ENCODE results near the gene CCDC28B.
A peak's percentile ranks its signal among the peaks of the same experiment; 100 is the strongest.

Gene CCDC28B

GRCh38 chr1:32194984-32195383 is 5.4 kb upstream of the CCDC28B start:
- no peak for DNase-seq (ENCODE audit: low read depth in 2 of 3, low spot score in 2 of 3)

- no peak for DNase-seq (ENCODE audit: low read depth in 2 of 3, low spot score in 2 of 3)
Measured at GRCh38 chr1:32195531-32195930, 4.9 kb upstream of the CCDC28B start.

- no peak for DNase-seq (ENCODE audit: low read depth in 2 of 3, low spot score in 2 of 3)
Measured at GRCh38 chr1:32195972-32196823, 4.2 kb upstream of the CCDC28B start.

- DNase-seq (ENCODE audit: low read depth in 2 of 3, low spot score in 2 of 3), result no peak
Measured at GRCh38 chr1:32197074-32197473, 3.3 kb upstream of the CCDC28B start.

- DNase-seq (ENCODE audit: low read depth in 2 of 3, low spot score in 2 of 3), result no peak
Measured at GRCh38 chr1:32197837-32198236, 2.6 kb upstream of the CCDC28B start.

- no peak for DNase-seq (ENCODE audit: low read depth in 2 of 3, low spot score in 2 of 3)
Measured at GRCh38 chr1:32198237-32199042, 2.0 kb upstream of the CCDC28B start.

- DNase-seq (ENCODE audit: low read depth in 2 of 3, low spot score in 2 of 3), result no peak
Measured at GRCh38 chr1:32199043-32199716, 1.2 kb upstream of the CCDC28B start.

GRCh38 chr1:32199717-32200072 is 700 bp upstream of the CCDC28B start:
- DNase-seq (ENCODE audit: low read depth in 2 of 3, low spot score in 2 of 3), result no peak

GRCh38 chr1:32201011-32201855 is 838 bp downstream of the CCDC28B start:
- peak; percentile 61 to 71 (median 63) for DNase-seq (ENCODE audit: low read depth in 2 of 3, low spot score in 2 of 3)

GRCh38 chr1:32204943-32205361 is 4.6 kb downstream of the CCDC28B start:
- DNase-seq (ENCODE audit: low read depth in 2 of 3, low spot score in 2 of 3), result no peak

GRCh38 chr1:32205401-32206370 is 5.3 kb downstream of the CCDC28B start, which contains the start of gene IQCC:
IQCC (plus strand) TSS chr1:32205671; CDS start chr1:32205682, 11 bp downstream.
- peak; percentile 76 to 78 (median 77) for DNase-seq (ENCODE audit: low read depth in 2 of 3, low spot score in 2 of 3)

- no peak for DNase-seq (ENCODE audit: low read depth in 2 of 3, low spot score in 2 of 3)
Measured at GRCh38 chr1:32208469-32208868, 8.1 kb downstream of the CCDC28B start.

- DNase-seq (ENCODE audit: low read depth in 2 of 3, low spot score in 2 of 3), result no peak
Measured at GRCh38 chr1:32208891-32209328, 8.5 kb downstream of the CCDC28B start, which contains the start of gene DCDC2B. DCDC2B (plus strand) TSS chr1:32209089; CDS start chr1:32209094, 5 bp downstream.

- no peak for DNase-seq (ENCODE audit: low read depth in 2 of 3, low spot score in 2 of 3)
Measured at GRCh38 chr1:32215629-32216480, 15.5 kb downstream of the CCDC28B start.

GRCh38 chr1:32216566-32216965 is 16.2 kb downstream of the CCDC28B start:
- DNase-seq (ENCODE audit: low read depth in 2 of 3, low spot score in 2 of 3), result no peak

GRCh38 chr1:32219022-32219421 is 18.6 kb downstream of the CCDC28B start:
- no peak for DNase-seq (ENCODE audit: low read depth in 2 of 3, low spot score in 2 of 3)

GRCh38 chr1:32220746-32221580 is 20.6 kb downstream of the CCDC28B start:
- DNase-seq (ENCODE audit: low read depth in 2 of 3, low spot score in 2 of 3), result no peak

Data from activated CD8-positive, alpha-beta memory T cell treated with anti-CD3 and anti-CD28 coated beads for 48 hours (primary cell).